OCI-LY1 (cell line): ENCODE data around the gene ZNF304.

Source experiments
- H2AFZ ChIP-seq: fragments of 200-600 bp; sonication (generic), shearing (Covaris generic); 2 replicates; pipeline ENCODE4 v1.6.0; 2014; ENCODE audit warnings: antibody characterized with exemption, mild to moderate bottlenecking, low read length
- H3F3A ChIP-seq: fragments of 200-600 bp; sonication (generic), shearing (Covaris generic); 2 replicates; pipeline ENCODE4 v1.6.0; 2014; ENCODE audit warnings: mild to moderate bottlenecking, antibody characterized with exemption, low read length, moderate library complexity; ENCODE audit not compliant: insufficient read depth
- H3K27ac ChIP-seq: fragments of 200-600 bp; sonication (generic); 2 replicates; pipeline ENCODE4 v1.5.1; 2014; ENCODE audit warnings: low read length, mixed run types, mild to moderate bottlenecking, low read depth; ENCODE audit not compliant: poor library complexity, severe bottlenecking
- H3K27me3 ChIP-seq: fragments of 200-600 bp; sonication (generic); 2 replicates; pipeline ENCODE4 v1.6.0; 2014; ENCODE audit warnings: antibody characterized with exemption, mild to moderate bottlenecking, low read length, moderate library complexity; ENCODE audit not compliant: insufficient read depth
- H3K36me3 ChIP-seq: fragments of 200-600 bp; sonication (generic); 2 replicates; pipeline ENCODE4 v1.6.1; 2014; ENCODE audit warnings: mild to moderate bottlenecking, antibody characterized with exemption, low read length, moderate library complexity, mixed read lengths; ENCODE audit not compliant: insufficient read depth
- H3K4me1 ChIP-seq: fragments of 200-600 bp; sonication (generic); 2 replicates; pipeline ENCODE4 v1.5.1; 2014; ENCODE audit warnings: mild to moderate bottlenecking, low read length, moderate library complexity; ENCODE audit not compliant: insufficient read depth, severe bottlenecking
- H3K4me2 ChIP-seq: fragments of 200-600 bp; sonication (generic), shearing (Covaris generic); 2 replicates; pipeline ENCODE4 v1.6.1; 2014; ENCODE audit warnings: low read length
- H3K4me3 ChIP-seq: fragments of 200-600 bp; sonication (generic); 2 replicates; pipeline ENCODE4 v1.5.1; 2014; ENCODE audit warnings: low read length, low read depth, mild to moderate bottlenecking, mixed read lengths; ENCODE audit not compliant: poor library complexity, severe bottlenecking
- H3K79me2 ChIP-seq: fragments of 200-600 bp; shearing (Covaris generic); 2 replicates; pipeline ENCODE4 v1.6.1; 2016; ENCODE audit warnings: mixed run types, low read length, mixed read lengths; ENCODE audit not compliant: insufficient read depth
- H3K9ac ChIP-seq: fragments of 200-600 bp; sonication (generic), shearing (Covaris generic); 2 replicates; pipeline ENCODE4 v1.6.1; 2014; ENCODE audit warnings: mild to moderate bottlenecking, low read length, mixed read lengths
- H3K9me2 ChIP-seq: fragments of 200-600 bp; sonication (generic), shearing (Covaris generic); 2 replicates; pipeline ENCODE4 v1.6.1; 2014; ENCODE audit warnings: low read depth, mild to moderate bottlenecking, low read length, mixed read lengths
- H3K9me3 ChIP-seq: fragments of 200-600 bp; shearing (Covaris generic); 2 replicates; pipeline ENCODE4 v1.6.1; 2014; ENCODE audit warnings: low read length, mixed read lengths
- H4K20me1 ChIP-seq: fragments of 200-600 bp; sonication (generic), shearing (Covaris generic); 2 replicates; pipeline ENCODE4 v1.6.0; 2016; ENCODE audit warnings: mild to moderate bottlenecking, low read length; ENCODE audit not compliant: insufficient read depth
- CTCF ChIP-seq: fragments of 200-600 bp; sonication (generic), shearing (Covaris generic); IDR thresholded peaks from 2 replicates; pipeline ENCODE4 v1.5.1; 2017; ENCODE audit warnings: mild to moderate bottlenecking, antibody characterized with exemption, low read length, moderate library complexity, mixed read lengths
- EZH2 ChIP-seq: fragments of 200-600 bp; sonication (generic), shearing (Covaris generic); IDR thresholded peaks from 2 replicates; pipeline ENCODE4 v1.8.0; 2017; ENCODE audit warnings: borderline replicate concordance, mixed run types, mild to moderate bottlenecking, antibody characterized with exemption, low read length, moderate library complexity, mixed read lengths

The ZNF304 gene

GRCh38 chr19:57320180-57321084, 30.6 kb upstream of the ZNF304 start, which contains the start of gene ZNF543:
TSS of gene ZNF543 (plus strand) at chr19:57320472. CDS start at chr19:57320854, 382 bp downstream.
- Histone ChIP-seq H3K27ac (peak within 1 kb of the TSS; percentile 34), H3K4me3 (peak within 1 kb of the TSS; percentile 82), H3K9ac (peak within 1 kb of the TSS; percentile 90), H2AFZ (0 out of 2 replicates have a peak within 1 kb of the TSS, but pooled peaks have one; percentile 3), H3K9me3 (no peaks in the 10 kb centered on the region), H3K27me3 (no peaks in the 10 kb centered on the region), H3K79me2 (peaks cover 23% of the 10 kb centered on the region), H3F3A (no peaks in the 10 kb centered on the region), H3K9me2 (no peaks in the 10 kb centered on the region), H3K4me2 (peak within 1 kb of the TSS; percentile 81), H4K20me1 (no peaks in the 10 kb centered on the region), H3K4me1 (peaks cover 24% of the 10 kb centered on the region), H3K36me3 (peaks cover 22% of the 10 kb centered on the region)
- TF ChIP-seq EZH2 (no peak), CTCF (no peak)

GRCh38 chr19:57321116-57321515, 30.0 kb upstream of the ZNF304 start:
- Histone ChIP-seq H3K36me3 (peaks cover 28% of the 10 kb centered on the region), H3K4me3 (peak overlapping the region; percentile 82), H3K9me3 (no peaks in the 10 kb centered on the region), H4K20me1 (no peaks in the 10 kb centered on the region), H3K9me2 (no peaks in the 10 kb centered on the region), H2AFZ (no peak overlapping the region), H3K9ac (peak overlapping the region; percentile 90), H3K79me2 (peaks cover 23% of the 10 kb centered on the region), H3K27ac (no peak overlapping the region), H3F3A (no peaks in the 10 kb centered on the region), H3K27me3 (no peaks in the 10 kb centered on the region), H3K4me1 (peaks cover 24% of the 10 kb centered on the region), H3K4me2 (peak overlapping the region; percentile 81)
- TF ChIP-seq EZH2 (no peak), CTCF (no peak)

GRCh38 chr19:57321751-57322150, 29.3 kb upstream of the ZNF304 start:
- no peaks in the 10 kb centered on the region for H3K9me3 ChIP-seq
- H3K27ac ChIP-seq: no peak overlapping the region
- TF ChIP-seq EZH2: no peak
- TF ChIP-seq CTCF: no peak
- peak overlapping the region; percentile 90 for H3K9ac ChIP-seq
- no peak overlapping the region for H2AFZ ChIP-seq
- H3K4me1 ChIP-seq: peaks cover 24% of the 10 kb centered on the region
- H3K79me2 ChIP-seq: peaks cover 23% of the 10 kb centered on the region
- no peaks in the 10 kb centered on the region for H3K9me2 ChIP-seq
- no peaks in the 10 kb centered on the region for H3F3A ChIP-seq
- H3K4me3 ChIP-seq: peak overlapping the region; percentile 82
- peaks cover 35% of the 10 kb centered on the region for H3K36me3 ChIP-seq
- H4K20me1 ChIP-seq: no peaks in the 10 kb centered on the region
- no peaks in the 10 kb centered on the region for H3K27me3 ChIP-seq
- peak overlapping the region; percentile 81 for H3K4me2 ChIP-seq
